A549 (cell line): ENCODE data around the gene USP30. TPM values are rescaled to one million over a fixed set of nuclear protein-coding genes. Genes with fewer than 3 reads are reported as not detected.

Experiments used
- ATAC-seq, 2 experiments: fragments of 200-7000 bp in 1 of 2; fragments of >200 bp in 1 of 2; cut with Nextera tagmentation in 1 of 2; cut with Tn5 transposase in 1 of 2; 3 replicates each; pipeline versions ENCODE4 v1.8.0 to v1.9.1; 2018 to 2020; ENCODE audit warnings: mild to moderate bottlenecking in 1 of 2, moderate library complexity in 1 of 2
- CTCF ChIA-PET: fragments of 300-600 bp; sonication (Branson Sonifier 250); formaldehyde crosslinking; extraction: SDS; loops from one replicate; lab custom pipeline; 2021; ENCODE audit warnings: antibody characterized with exemption, inconsistent platforms; lab: Yijun Ruan, JAX
- POLR2A ChIA-PET: fragments of 350-600 bp; formaldehyde crosslinking; extraction: SDS; loops from one replicate; lab custom pipeline; 2021; ENCODE audit warnings: antibody characterized with exemption, inconsistent platforms; lab: Yijun Ruan, JAX
- DNase-seq, 2 experiments: peaks; one replicate each; pipeline versions ENCODE4 v3.0.0 to v3.0.0-alpha.2; 2011 to 2016; ENCODE audit warnings: low read depth in 1 of 2, low spot score in 1 of 2
- FAIRE-seq: peaks from 2 replicates; lab custom pipeline; 2011; peaks lifted over from hg19 to GRCh38; lab: Jason Lieb, UNC
- H3K27ac ChIP-seq, 2 experiments: fragments of >200 bp; sonication (Bioruptor Twin); formaldehyde crosslinking; 3 replicates each; pipeline ENCODE4 v1.5.1; 2016 to 2017
- H3K4me1 ChIP-seq: fragments of >200 bp; sonication (Bioruptor Twin); formaldehyde crosslinking; 3 replicates; pipeline ENCODE4 v1.6.1; 2016
- H3K4me2 ChIP-seq: fragments of >200 bp; sonication (Bioruptor Twin); formaldehyde crosslinking; 3 replicates; pipeline ENCODE4 v1.6.1; 2016
- H3K4me3 ChIP-seq: fragments of >200 bp; sonication (Bioruptor Twin); formaldehyde crosslinking; 3 replicates; pipeline ENCODE4 v1.5.1; 2016
- H3K9me3 ChIP-seq: fragments of >200 bp; sonication (Bioruptor Twin); formaldehyde crosslinking; 3 replicates; pipeline ENCODE4 v1.6.1; 2016
- CHD2 ChIP-seq: fragments of 150-350 bp; IDR thresholded peaks from 2 replicates; pipeline ENCODE4 v1.6.1; 2014; ENCODE audit warnings: low read length; ENCODE audit not compliant: partially characterized antibody
- EHF ChIP-seq: fragments of 250-450 bp; sonication (Bioruptor Pico); IDR thresholded peaks from 2 replicates; pipeline ENCODE4 v1.5.0; 2020; ENCODE audit warnings: mild to moderate bottlenecking
- EHMT2 ChIP-seq: fragments of 200-600 bp; sonication (generic); IDR thresholded peaks from 2 replicates; pipeline ENCODE4 v1.6.1; 2016; ENCODE audit warnings: antibody characterized with exemption, low read depth, mild to moderate bottlenecking, moderate library complexity
- FOSL2 ChIP-seq, 2 experiments: fragments of 450-650 bp in 1 of 2; fragments of >200 bp in 1 of 2; sonication (Bioruptor Twin) in 1 of 2; formaldehyde crosslinking; IDR thresholded peaks; 2 replicates each; pipeline versions ENCODE4 v1.5.0 to v1.6.1; 2016 to 2020; ENCODE audit warnings: mild to moderate bottlenecking in 1 of 2, moderate library complexity in 1 of 2
- GATA3 ChIP-seq: IDR thresholded peaks from 2 replicates; pipeline ENCODE4 v1.6.1; 2012; ENCODE audit warnings: borderline replicate concordance
- HOXA7 ChIP-seq: fragments of 250-450 bp; sonication (Bioruptor Pico); IDR thresholded peaks from 2 replicates; pipeline ENCODE4 v1.5.0; 2020; ENCODE audit warnings: mild to moderate bottlenecking, moderate library complexity
- JUN ChIP-seq, 2 experiments: fragments of >200 bp; sonication (Bioruptor Twin); formaldehyde crosslinking; IDR thresholded peaks; 2 replicates in 1 of 2; 3 replicates in 1 of 2; pipeline ENCODE4 v1.6.1; 2016 to 2017
- JUNB ChIP-seq: fragments of >200 bp; sonication (Bioruptor Twin); formaldehyde crosslinking; IDR thresholded peaks from 2 replicates; pipeline ENCODE4 v1.6.1; 2016
- KDM1A ChIP-seq: fragments of 200-600 bp; sonication (generic); IDR thresholded peaks from 2 replicates; pipeline ENCODE4 v1.6.1; 2016; ENCODE audit warnings: low read depth, mild to moderate bottlenecking
- NFE2L2 ChIP-seq: fragments of 150-350 bp; conservative IDR thresholded peaks from 2 replicates; pipeline ENCODE4 v1.6.1; 2014; ENCODE audit warnings: low read length
- POLR2AphosphoS2 ChIP-seq: conservative IDR thresholded peaks from 2 replicates; pipeline ENCODE4 v1.6.1; 2012; ENCODE audit warnings: low read length, improper control_type of control experiment, inconsistent platforms
- RARB ChIP-seq: fragments of 250-450 bp; sonication (Bioruptor Pico); IDR thresholded peaks from 2 replicates; pipeline ENCODE4 v1.8.0; 2021; ENCODE audit warnings: mild to moderate bottlenecking, moderate library complexity
- RCOR1 ChIP-seq: fragments of 150-350 bp; IDR thresholded peaks from 2 replicates; pipeline ENCODE4 v1.6.1; 2014; ENCODE audit warnings: antibody characterized with exemption, low read length, low read depth
- RFX5 ChIP-seq: fragments of 450-650 bp; IDR thresholded peaks from 2 replicates; pipeline ENCODE4 v1.7.1; 2014; ENCODE audit warnings: antibody characterized with exemption, mild to moderate bottlenecking, moderate library complexity
- SMC3 ChIP-seq: fragments of >200 bp; sonication (Bioruptor Twin); formaldehyde crosslinking; IDR thresholded peaks from 3 replicates; pipeline ENCODE4 v1.6.1; 2018; ENCODE audit warnings: inconsistent platforms
- TFCP2L1 ChIP-seq: fragments of 250-450 bp; sonication (Bioruptor Pico); IDR thresholded peaks from 2 replicates; pipeline ENCODE4 v1.5.0; 2021; ENCODE audit warnings: mild to moderate bottlenecking
- ZNF302 ChIP-seq: fragments of 250-450 bp; sonication (Bioruptor Pico); IDR thresholded peaks from 2 replicates; pipeline ENCODE4 v1.9.0; 2021; ENCODE audit warnings: inconsistent platforms, mild to moderate bottlenecking, moderate library complexity
- ZSCAN20 ChIP-seq: fragments of 250-450 bp; sonication (Bioruptor Pico); IDR thresholded peaks from 2 replicates; pipeline ENCODE4 v1.8.0; 2022; ENCODE audit warnings: mild to moderate bottlenecking, moderate library complexity
- WGBS: methylation state at CpG from one replicate; pipeline ENCODE4 v1.1.6; 2017; ENCODE audit errors: missing lambda C conversion rate; 5-methylcytosine and 5-hydroxymethylcytosine counted together
- polyA plus RNA-seq, 4 experiments: library from polyadenylated mRNA; depleted of rRNA in 3 of 4; stranded (reverse); fragments of >200 nt; fragmentation: RNase III in 1 of 4; extraction: RNeasy Plus Mini Kit Qiagen cat#74134 plus additional on column Dnase treatment in 1 of 4; gene quantifications; 2 replicates in 3 of 4; 3 replicates in 1 of 4; pipeline ENCODE4 v1.2.3, GENCODE V29; 2011 to 2017
- TF ChIP-seq, protein P1 (sequence below): IDR thresholded peaks from 2 replicates; pipeline ENCODE4 v1.6.1; 2012; ENCODE audit warnings: low read depth, borderline replicate concordance
- TF ChIP-seq, protein P2 (sequence below): IDR thresholded peaks from 2 replicates; pipeline ENCODE4 v1.6.1; 2012

Gene USP30
- polyA plus RNA-seq, 2 of the 4 experiments (the other 2 are of a cell fraction), result 6.8 to 19.6 TPM

DNA sequence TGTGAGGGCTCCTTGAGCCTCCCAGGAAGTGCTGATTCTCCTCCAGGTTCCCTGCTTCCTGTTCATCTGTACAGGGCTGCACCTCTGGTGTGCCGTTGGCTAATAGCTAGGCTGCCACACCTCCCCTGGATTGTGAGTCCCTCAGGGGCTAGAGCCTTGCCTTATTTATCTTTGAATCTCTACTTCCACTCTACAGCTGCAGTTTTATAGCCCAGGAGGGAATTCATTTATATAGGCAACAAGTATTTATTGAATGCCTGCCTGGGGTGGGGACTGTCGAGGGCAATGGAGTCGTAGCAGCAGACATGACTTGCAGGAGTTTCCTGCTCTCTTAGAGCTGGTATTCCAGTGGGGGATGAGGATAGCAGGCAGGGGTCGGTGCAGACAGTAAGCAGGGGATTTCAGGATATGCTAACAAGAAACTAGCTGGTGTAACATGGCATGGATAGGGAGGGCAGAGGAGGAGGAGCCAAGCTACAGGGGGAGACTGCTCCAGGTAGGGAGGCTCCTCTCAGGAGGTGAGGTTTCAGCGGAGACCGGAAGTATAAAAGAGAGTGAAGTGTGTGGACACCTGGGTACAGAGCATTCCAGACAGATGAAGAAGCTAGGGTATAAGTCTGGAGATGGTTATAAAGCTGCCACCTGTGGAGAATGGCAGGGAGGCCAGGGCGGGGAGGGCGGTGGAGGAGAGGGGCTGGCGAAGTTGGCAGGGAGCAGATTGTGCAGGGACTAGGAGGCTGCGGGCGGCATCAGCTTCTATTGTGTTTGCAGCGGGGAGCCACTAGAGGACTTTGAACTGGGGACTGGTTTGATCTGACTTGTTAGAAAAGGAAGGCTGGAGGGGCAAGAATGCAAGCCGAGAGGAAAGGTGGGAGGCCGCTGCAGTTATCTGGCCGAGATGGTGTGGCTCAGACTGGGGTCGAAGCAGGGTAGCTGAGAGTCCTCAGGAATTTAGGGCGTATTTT is 17.2 kb downstream of the USP30 start:
- Histone ChIP-seq H3K4me2 (no peak overlapping the region), H3K27ac (no peak overlapping the region)
- TF ChIP-seq EHF (CRISPR knock-in tag) (no peak), HOXA7 (CRISPR knock-in tag) (no peak), GATA3 (no peak), RFX5 (no peak), RCOR1 (no peak)
- TF ChIP-seq, protein P1, sequence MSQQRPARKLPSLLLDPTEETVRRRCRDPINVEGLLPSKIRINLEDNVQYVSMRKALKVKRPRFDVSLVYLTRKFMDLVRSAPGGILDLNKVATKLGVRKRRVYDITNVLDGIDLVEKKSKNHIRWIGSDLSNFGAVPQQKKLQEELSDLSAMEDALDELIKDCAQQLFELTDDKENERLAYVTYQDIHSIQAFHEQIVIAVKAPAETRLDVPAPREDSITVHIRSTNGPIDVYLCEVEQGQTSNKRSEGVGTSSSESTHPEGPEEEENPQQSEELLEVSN, result no peak
- TF ChIP-seq, all 56 proteins: peak for 0
- 90% methylated on average over 17 of the region's 17 CpGs for WGBS
- DNase-seq (no peak), ATAC-seq (no peak), FAIRE-seq (no peak)
- Histone ChIP-seq H3K4me1 (no peaks in the 10 kb centered on the region), H3K4me3 (no peak overlapping the region), H3K9me3 (no peaks in the 10 kb centered on the region)
- ChIA-PET CTCF (interaction anchor here (0.9 to 1.6 kb wide), 3 partner anchors 15 to 23 kb away, joined by 3 to 6 read pairs (median 5); partner anchors contain the start of genes ALKBH2 and USP30), POLR2A (no interaction called here)

DNA sequence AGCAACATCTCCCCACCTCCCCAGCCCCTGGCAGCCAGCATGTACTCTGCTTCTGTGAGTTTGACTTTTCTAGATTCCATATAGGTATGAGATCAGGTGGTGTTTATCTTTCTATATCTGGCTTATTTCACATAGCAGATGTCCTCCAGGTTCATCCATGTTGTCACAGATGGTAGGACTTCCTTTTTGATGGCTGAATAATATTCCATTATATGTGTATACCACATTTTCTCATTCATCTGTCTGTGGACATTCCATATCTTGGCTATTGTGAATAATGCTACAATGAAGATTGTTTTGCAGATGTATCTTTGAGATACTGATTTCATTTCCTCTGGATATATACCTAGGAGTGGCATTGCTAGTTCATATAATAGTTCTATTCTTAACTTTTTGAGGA is 22.5 kb downstream of the USP30 start:
- FAIRE-seq (no peak), ATAC-seq (no peak), DNase-seq (no peak)
- no peak overlapping the region for H3K4me2 ChIP-seq
- no peaks in the 10 kb centered on the region for H3K9me3 ChIP-seq
- H3K27ac ChIP-seq, result no peak overlapping the region
- H3K4me3 ChIP-seq, result no peak overlapping the region
- CTCF ChIA-PET, result no interaction called here
- TF ChIP-seq CHD2 (no peak), KDM1A (no peak), ZSCAN20 (CRISPR knock-in tag) (no peak), FOSL2 (IDR thresholded peaks at IDR 0.05) (no peak), FOSL2 (CRISPR knock-in tag; IDR thresholded peaks at IDR 0.05) (no peak), JUN (IDR thresholded peaks at IDR 0.05) (no peak), JUNB (no peak), TFCP2L1 (CRISPR knock-in tag) (no peak), EHMT2 (no peak), POLR2AphosphoS2 (no peak), ZNF302 (CRISPR knock-in tag) (no peak), RCOR1 (no peak)
- POLR2A ChIA-PET, result interaction anchor here (0.7 kb wide), 1 partner anchor 924 kb away, joined by 5 read pairs; the partner anchor contains the start of gene ANKRD13A
- no peaks in the 10 kb centered on the region for H3K4me1 ChIP-seq

DNA sequence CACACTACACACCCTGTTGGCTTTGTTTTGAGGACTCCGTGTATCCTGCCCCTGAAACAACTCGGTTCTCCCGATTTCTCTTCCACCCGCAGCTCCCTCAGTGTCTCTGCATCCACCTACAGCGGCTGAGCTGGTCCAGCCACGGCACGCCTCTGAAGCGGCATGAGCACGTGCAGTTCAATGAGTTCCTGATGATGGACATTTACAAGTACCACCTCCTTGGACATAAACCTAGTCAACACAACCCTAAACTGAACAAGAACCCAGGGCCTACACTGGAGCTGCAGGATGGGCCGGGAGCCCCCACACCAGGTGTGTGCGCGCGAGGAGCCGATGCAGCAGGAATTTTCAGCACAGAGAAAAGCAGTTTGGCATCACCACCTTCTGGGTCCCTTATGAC is 30.4 kb downstream of the USP30 start:
- no peak for TF ChIP-seq NFE2L2
- TF ChIP-seq FOSL2 (IDR thresholded peaks at IDR 0.05), result no peak
- no peak for TF ChIP-seq FOSL2 (CRISPR knock-in tag; IDR thresholded peaks at IDR 0.05)
- no peak for TF ChIP-seq RARB (CRISPR knock-in tag)
- TF ChIP-seq SMC3, result no peak
- no peak for TF ChIP-seq CHD2
- TF ChIP-seq, protein P2, sequence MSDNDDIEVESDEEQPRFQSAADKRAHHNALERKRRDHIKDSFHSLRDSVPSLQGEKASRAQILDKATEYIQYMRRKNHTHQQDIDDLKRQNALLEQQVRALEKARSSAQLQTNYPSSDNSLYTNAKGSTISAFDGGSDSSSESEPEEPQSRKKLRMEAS, result no peak
- TF ChIP-seq RCOR1, result no peak
- DNase-seq (no peak), FAIRE-seq (no peak), ATAC-seq (no peak)
- CTCF ChIA-PET, result interaction anchor here (2.7 kb wide), 1 partner anchor 10 kb away, joined by 13 read pairs; the partner anchor contains the start of gene ALKBH2
- H3K4me1 ChIP-seq, result peaks cover 6% of the 10 kb centered on the region
- H3K9me3 ChIP-seq, result no peaks in the 10 kb centered on the region
- POLR2A ChIA-PET, result no interaction called here
- H3K27ac ChIP-seq, result no peak overlapping the region
- 77% methylated on average over 14 of the region's 14 CpGs for WGBS
- H3K4me2 ChIP-seq, result no peak overlapping the region
- no peak overlapping the region for H3K4me3 ChIP-seq
